COR-L47 (cell line): ENCODE data around the gene IER5.
A peak's percentile ranks its signal among the peaks of the same experiment; 100 is the strongest.

ENCODE experiments used
- DNase-seq: peaks from one replicate; lab custom pipeline; 2025; lab: John Stamatoyannopoulos, UW

Gene IER5

DNA sequence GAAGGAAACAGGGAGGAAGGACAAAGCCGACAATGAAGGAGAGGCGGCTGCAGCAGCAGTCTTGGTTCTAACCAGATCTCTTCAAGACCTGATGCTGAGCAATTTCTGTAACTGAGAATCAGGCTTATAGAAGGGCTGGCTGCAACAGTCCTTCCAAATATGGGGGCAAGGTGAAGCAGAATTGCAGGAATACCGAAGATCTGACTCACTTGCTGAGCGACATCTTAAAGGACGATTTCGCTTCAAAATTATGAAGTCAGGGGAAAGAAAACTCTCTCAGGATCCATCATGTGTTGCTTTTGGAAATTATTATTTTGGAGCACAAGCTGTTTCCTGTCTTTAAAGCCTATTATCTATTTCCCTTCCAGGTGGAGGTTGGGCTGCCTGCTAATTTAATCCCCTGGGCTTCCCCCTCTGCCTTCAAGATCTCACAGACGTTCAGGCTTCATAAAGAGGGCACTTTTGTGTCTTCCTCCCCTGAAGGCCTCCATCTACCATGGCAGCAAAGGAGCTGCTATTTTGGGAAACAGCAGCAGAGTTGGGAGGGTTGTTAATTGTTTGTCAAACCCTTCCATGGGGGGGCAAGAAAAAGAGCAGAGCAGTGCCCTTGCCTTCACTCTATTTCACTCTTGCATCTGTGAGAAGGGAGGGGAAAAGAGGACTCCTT lies 10.8 kb upstream of the IER5 start:
- DNase-seq, result no peak

- DNase-seq, result no peak
Observed at GRCh38 chr1:181079382-181079781, 9.1 kb upstream of the IER5 start.

- no peak for DNase-seq
Observed at GRCh38 chr1:181079920-181080319, 8.6 kb upstream of the IER5 start.

DNA sequence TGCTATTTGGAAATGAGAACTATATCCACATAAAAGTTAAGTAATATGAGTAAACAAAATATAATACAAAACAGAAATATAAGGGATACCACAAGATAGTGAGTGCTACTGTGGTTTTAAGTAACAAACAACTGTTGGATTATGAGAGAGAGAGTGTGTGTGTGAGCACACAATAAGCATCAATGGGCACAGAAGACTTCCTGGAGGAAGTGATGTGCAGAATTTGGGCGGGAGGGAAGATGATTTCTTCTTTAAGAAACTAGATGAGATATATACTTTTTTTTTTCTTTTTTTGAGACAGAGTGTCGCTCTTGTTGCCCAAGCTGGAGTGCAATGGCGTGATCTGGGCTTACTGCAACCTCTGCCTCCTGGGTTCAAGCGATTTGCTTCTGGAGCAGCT lies 7.9 kb upstream of the IER5 start:
- DNase-seq, result no peak

- DNase-seq, result peak; percentile 83
Observed at GRCh38 chr1:181081395-181081794, 7.1 kb upstream of the IER5 start.

DNA sequence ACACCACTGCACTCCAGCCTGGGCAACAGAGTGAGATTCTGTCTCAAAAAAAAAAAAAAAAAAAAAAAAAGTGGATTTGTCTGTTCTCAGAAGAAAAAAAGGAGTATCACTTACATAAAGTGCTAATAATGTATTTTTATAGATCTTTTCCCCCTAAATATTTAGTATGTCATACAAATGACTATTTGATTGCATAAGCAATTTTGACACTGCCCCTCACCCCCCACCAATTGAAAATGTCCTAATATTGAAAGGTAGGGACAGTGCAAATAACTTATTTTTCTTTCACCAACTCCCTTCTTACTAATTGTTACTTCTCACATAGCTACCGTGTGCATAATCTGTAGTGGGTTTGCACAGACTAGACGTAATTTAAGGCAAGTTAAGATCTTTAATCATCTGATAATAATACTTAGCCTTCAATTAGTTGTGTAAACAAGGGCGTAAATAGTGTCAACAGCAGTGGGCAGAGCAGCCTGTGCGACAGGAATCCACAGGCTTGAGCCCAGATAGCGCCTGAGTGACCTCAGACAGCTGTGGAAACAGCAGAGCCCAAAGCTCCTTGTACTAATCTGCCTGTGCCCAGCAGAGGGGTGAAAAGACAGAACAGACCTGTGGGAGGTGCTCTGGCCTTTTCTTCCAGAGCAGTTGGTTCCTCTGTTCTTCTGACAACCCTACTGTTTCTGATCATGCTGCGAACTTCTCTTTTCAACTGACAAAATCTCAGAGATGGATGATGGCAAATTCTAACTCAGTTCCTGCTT lies 4.5 kb upstream of the IER5 start:
- DNase-seq, result peak; percentile 83

DNA sequence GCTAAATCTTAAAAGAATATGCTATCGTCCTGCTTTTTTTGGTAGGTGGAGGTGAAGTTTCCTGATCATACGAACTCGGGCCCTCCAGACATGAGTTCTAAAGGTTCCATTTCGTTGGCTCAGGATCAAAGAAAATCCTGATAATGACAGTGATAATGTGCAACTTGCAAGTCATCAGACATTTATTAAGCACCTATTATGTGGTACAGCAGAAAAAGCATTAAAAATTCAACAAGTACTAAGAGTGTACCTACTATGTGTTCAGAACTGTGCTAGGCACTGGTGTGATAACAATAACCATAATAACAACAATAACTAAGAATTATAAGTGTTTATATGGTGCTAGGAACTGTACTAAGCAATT lies 3.9 kb upstream of the IER5 start:
- DNase-seq, result no peak

- no peak for DNase-seq
Observed at GRCh38 chr1:181086091-181086490, 2.4 kb upstream of the IER5 start.

- DNase-seq, result no peak
Observed at GRCh38 chr1:181086926-181087325, 1.6 kb upstream of the IER5 start.

DNA sequence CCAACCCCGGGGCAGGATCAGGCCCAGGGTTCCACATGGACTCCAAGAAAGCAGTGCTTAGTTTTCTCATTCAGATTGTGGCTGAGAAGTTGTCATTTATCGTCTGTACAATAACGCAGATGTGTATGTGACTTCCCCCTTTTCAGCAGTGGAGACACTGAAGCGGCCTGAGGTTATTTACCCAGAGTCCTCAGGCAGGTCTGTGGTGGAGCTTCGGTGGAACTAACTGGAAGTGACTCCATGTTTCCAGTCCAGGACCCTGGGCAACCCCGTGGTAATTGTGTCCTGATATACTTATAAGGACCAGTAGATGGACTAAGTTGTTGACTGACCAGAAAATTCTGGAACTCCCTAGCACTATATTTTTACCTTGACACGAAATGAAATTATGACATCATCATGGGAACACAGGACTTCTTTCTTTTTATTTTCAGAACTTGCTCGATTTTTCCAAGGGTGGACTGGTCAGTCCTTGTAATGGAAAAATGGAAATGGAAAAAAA lies 1.0 kb upstream of the IER5 start:
- DNase-seq, result no peak

- DNase-seq, result no peak
Observed at GRCh38 chr1:181089017-181089675, 646 bp downstream of the IER5 start.

- peak; percentile 35 for DNase-seq
Observed at GRCh38 chr1:181089676-181090544, 1.4 kb downstream of the IER5 start.

DNA sequence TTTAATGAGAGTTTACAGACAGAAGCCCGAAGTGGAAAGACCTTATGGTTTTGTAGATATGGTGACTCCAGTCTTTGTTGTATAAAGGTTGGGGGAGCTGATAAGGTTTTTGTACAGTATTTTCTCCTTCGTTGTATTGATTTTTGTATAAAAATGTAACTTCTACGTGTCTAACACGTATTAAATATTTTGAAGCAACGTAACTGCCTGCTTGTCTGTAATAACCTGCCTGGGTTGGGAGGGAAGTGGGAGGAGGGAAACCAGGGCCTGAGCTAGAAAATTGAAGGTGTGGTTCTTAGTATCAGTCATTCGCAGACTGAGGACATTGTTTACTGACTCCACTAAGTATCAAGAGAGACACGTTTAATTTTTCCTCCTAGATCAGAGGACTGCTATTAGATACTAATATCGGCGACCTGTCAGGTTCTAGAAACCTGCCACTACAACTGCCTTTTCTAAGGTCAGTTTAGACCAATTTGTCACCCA lies 2.2 kb downstream of the IER5 start:
- DNase-seq, result no peak

- no peak for DNase-seq
Observed at GRCh38 chr1:181091309-181092040, 3.0 kb downstream of the IER5 start.

DNA sequence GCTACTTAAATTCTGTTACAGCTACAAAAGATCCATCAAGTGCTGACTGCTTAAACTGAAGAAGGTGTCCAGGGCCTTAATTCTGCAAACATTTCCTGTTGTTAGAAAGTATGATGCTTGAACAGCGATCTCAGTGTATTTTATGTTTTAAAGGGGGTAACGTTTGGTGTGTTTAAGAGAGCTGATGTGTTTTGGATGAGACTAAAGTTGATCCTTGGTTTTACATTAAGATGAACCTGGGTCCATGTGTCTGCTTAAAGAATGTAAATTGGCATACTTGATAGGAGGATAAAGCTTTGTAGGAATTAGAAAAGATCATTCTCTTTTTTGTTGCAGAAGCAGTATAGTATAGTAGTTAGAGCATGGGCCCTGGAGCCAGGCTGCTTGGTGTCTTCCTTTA lies 3.6 kb downstream of the IER5 start:
- DNase-seq, result no peak

GRCh38 chr1:181092883-181093458 lies 4.5 kb downstream of the IER5 start:
- no peak for DNase-seq

DNA sequence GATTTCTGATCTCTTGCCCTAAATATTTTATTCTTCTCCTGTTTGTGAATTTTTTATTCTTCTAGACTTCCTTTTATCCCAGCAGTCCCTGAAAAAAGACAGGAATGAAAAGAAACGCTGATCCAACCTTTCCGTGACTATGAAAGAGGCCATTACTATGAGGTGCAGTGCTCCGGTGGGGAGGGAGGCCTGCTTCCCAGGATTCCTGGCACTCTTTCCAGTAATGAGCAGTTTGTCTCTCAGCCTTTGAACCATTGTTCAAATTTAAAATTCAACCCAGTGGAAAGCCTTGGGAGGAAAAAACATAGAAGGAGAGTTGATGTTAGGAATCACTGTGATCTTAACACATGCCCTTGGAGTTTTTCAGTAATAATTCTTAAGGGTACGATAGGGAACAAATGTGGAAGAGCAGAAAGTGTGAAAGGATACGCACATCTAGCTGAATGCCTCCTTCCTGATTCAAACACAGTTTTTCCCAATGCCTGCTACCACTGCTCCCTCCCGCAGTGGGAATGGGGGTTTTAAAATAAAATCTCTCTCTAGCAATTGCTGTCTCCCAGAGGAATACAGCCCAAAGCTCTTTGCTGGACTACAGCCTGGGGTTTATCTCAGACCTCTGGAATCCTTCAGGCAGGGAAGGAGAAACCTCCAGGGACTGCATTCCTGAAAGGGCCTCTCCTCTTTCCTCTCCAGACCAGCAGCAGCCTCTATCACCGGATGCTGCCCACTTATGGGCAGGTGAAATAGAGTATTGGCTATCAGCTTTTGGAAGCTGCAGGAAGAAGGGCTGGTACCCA lies 6.1 kb downstream of the IER5 start:
- DNase-seq, result no peak

- DNase-seq, result no peak
Observed at GRCh38 chr1:181095260-181095659, 6.8 kb downstream of the IER5 start.

GRCh38 chr1:181095763-181096184 lies 7.3 kb downstream of the IER5 start:
- DNase-seq, result no peak

GRCh38 chr1:181097242-181097641 lies 8.7 kb downstream of the IER5 start:
- DNase-seq, result no peak
